GM21390 (cell line): Measurements from ENCODE around the gene PSAT1.
A peak's percentile ranks its signal among the peaks of the same experiment; 100 is the strongest.

ENCODE experiments used
- ATAC-seq: cut with Tn5 transposase; IDR thresholded peaks from one replicate; pipeline ENCODE4 v1.9.1; 2021; ENCODE audit not compliant: unreplicated experiment

Gene PSAT1

GRCh38 chr9:78365748-78366697 is 69.1 kb downstream of the PSAT1 start:
- no peak for ATAC-seq

DNA sequence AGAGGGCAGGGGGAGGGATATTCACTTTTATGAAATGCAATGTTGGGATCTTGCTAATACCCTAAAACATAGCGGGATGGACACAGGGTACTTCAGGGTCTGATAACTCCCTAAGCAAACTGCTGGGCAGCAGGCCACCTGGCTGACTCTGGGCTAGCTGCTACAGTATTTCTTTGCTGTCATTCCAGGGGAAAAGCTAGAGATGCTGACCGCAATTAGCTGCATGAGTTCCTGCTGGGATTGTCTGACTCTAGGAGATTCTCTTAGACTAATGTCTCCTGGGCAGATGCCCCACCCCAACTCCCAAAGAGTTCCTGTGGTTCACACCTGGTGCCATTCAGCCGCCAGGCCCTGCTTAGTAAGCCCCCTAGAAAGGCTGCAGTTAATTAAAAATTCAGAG is 69.9 kb downstream of the PSAT1 start:
- ATAC-seq = no peak

- no peak for ATAC-seq
These were observed 71.3 kb downstream of the PSAT1 start for GRCh38 chr9:78368236-78368635.

- peak; percentile 74 for ATAC-seq
These were observed 72.8 kb downstream of the PSAT1 start for GRCh38 chr9:78369639-78370219.

DNA sequence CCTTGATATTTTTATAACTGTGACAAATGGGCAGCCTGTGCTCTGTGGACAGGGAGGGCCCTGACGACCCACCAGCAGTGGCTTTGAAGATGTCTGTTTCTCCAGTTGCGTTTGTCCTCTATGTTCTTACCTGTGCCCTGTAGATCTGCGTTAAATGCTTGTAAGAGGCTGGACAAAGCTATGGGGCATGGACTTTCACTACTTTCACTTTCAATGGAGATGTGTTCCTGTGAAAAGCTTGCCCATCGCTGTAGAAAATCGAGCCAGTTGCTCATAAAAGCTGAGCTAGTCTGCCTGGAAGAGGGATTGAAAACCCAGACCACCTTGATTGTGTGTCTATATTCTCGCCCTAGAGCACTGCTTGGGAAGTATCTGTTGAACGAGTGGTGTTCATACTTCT is 74.1 kb downstream of the PSAT1 start:
- no peak for ATAC-seq

GRCh38 chr9:78371981-78372380 is 75.1 kb downstream of the PSAT1 start:
- no peak for ATAC-seq
